ENCODE data around the gene MMP20.

- TF ChIP-seq CTCF (optimal IDR thresholded peaks at IDR 0.05 in 1 of 3, IDR thresholded peaks at IDR 0.05 in 1 of 3, conservative IDR thresholded peaks at IDR 0.05 in 1 of 3; ENCODE audit: extremely low read depth in 1 of 3, insufficient read depth in 2 of 3, low read length in 3 of 3) (no peak), EZH2 (IDR thresholded peaks at IDR 0.05; ENCODE audit: low read length) (no peak)
Measured at GRCh38 chr11:102528618-102529017, 96.5 kb downstream of the MMP20 start.
